DMS114 treated with DMSO at 0.1 percent for 48 hours (cell line): ENCODE measurements around the gene TAS2R46.
"Not testable (repeated sequence)": the region's sequence is repeated elsewhere in the genome, so short reads cannot be mapped to it uniquely, and the experiment has no call there.

Experiments
- DNase-seq: peaks from one replicate; lab custom pipeline; 2025; ENCODE audit not compliant: unreplicated experiment; lab: John Stamatoyannopoulos, UW

The TAS2R46 gene

GRCh38 chr12:11040162-11040561, 21.9 kb downstream of the TAS2R46 start:
- no peak for DNase-seq

- no peak for DNase-seq
Observed at GRCh38 chr12:11039171-11039570, 22.9 kb downstream of the TAS2R46 start.

GRCh38 chr12:11033959-11034358, 28.1 kb downstream of the TAS2R46 start:
- not testable (repeated sequence) for DNase-seq

- no peak for DNase-seq
Observed at GRCh38 chr12:11031307-11031706, 30.8 kb downstream of the TAS2R46 start, which contains the start of gene TAS2R31. Gene TAS2R31 (minus strand): TSS chr12:11031407. CDS start chr12:11031335, 72 bp downstream.

- no peak for DNase-seq
Observed at GRCh38 chr12:11026118-11026517, 36.0 kb downstream of the TAS2R46 start.

- DNase-seq, result no peak
Observed at GRCh38 chr12:11023387-11023786, 38.7 kb downstream of the TAS2R46 start.

GRCh38 chr12:11022520-11022919, 39.6 kb downstream of the TAS2R46 start, which contains the start of gene TAS2R19:
Gene TAS2R19 (minus strand): TSS chr12:11022620. CDS start chr12:11022571, 49 bp downstream.
- DNase-seq, result no peak

GRCh38 chr12:11016937-11017336, 45.2 kb downstream of the TAS2R46 start:
- DNase-seq, result no peak

- no peak for DNase-seq
Observed at GRCh38 chr12:11015775-11016430, 46.2 kb downstream of the TAS2R46 start.

GRCh38 chr12:11014234-11014633, 47.9 kb downstream of the TAS2R46 start:
- no peak for DNase-seq
